HG03469 (cell line): ENCODE data around the gene RAPGEF1.

Experiments
- ATAC-seq: cut with Tn5 transposase; IDR thresholded peaks from one replicate; pipeline ENCODE4 v1.9.1; 2021; ENCODE audit warnings: mild to moderate bottlenecking, moderate library complexity, moderate number of reproducible peaks; ENCODE audit not compliant: unreplicated experiment

The RAPGEF1 gene

GRCh38 chr9:131545003-131545785, 194.7 kb downstream of the RAPGEF1 start, which contains the start of gene PRRT1B:
Gene PRRT1B, plus strand, starts transcription at chr9:131545523. Its CDS starts 93 bp downstream, at chr9:131545616.
- no peak for ATAC-seq

GRCh38 chr9:131543141-131543540, 196.7 kb downstream of the RAPGEF1 start:
- ATAC-seq, result no peak

GRCh38 chr9:131539223-131539923, 200.5 kb downstream of the RAPGEF1 start:
- ATAC-seq, result no peak

GRCh38 chr9:131537946-131538345, 201.9 kb downstream of the RAPGEF1 start:
- no peak for ATAC-seq

GRCh38 chr9:131534721-131535237, 205.1 kb downstream of the RAPGEF1 start:
- ATAC-seq, result no peak

GRCh38 chr9:131530920-131531832, 208.7 kb downstream of the RAPGEF1 start, which contains the start of gene UCK1:
Gene UCK1, minus strand, starts transcription at chr9:131531263. Its CDS starts 89 bp downstream, at chr9:131531174.
- ATAC-seq, result peak; percentile 62

GRCh38 chr9:131530546-131530919, 209.3 kb downstream of the RAPGEF1 start:
- no peak for ATAC-seq

GRCh38 chr9:131529597-131530545, 210.0 kb downstream of the RAPGEF1 start:
- ATAC-seq, result no peak

- no peak for ATAC-seq
These were observed 210.9 kb downstream of the RAPGEF1 start for GRCh38 chr9:131528886-131529505.

- no peak for ATAC-seq
These were observed 211.7 kb downstream of the RAPGEF1 start for GRCh38 chr9:131528186-131528585.
